SK-N-MC (cell line): Measurements from ENCODE around the gene ZMYND15.

Experiments
- EZH2 ChIP-seq: fragments of 200-600 bp; sonication (generic); IDR thresholded peaks from one replicate; pipeline ENCODE4 v1.6.1; 2017; ENCODE audit warnings: antibody characterized with exemption
- FOXP2 ChIP-seq: optimal IDR thresholded peaks from 2 replicates; pipeline ENCODE3; 2011; ENCODE audit warnings: mild to moderate bottlenecking, moderate library complexity; ENCODE audit not compliant: insufficient read depth; ENCODE audit errors: extremely low read length, control extremely low read depth
- POLR2AphosphoS5 ChIP-seq: IDR thresholded peaks from 2 replicates; pipeline ENCODE4 v1.6.1; 2012; ENCODE audit warnings: mild to moderate bottlenecking, low read depth, low read length, borderline replicate concordance

GRCh38 chr17:4772235-4772613 lies 32.6 kb downstream of the ZMYND15 start:
- TF ChIP-seq POLR2AphosphoS5 (no peak), EZH2 (no peak), FOXP2 (no peak)
